ENCODE results near the gene TMEM43.

TMEM43 gene

DNA sequence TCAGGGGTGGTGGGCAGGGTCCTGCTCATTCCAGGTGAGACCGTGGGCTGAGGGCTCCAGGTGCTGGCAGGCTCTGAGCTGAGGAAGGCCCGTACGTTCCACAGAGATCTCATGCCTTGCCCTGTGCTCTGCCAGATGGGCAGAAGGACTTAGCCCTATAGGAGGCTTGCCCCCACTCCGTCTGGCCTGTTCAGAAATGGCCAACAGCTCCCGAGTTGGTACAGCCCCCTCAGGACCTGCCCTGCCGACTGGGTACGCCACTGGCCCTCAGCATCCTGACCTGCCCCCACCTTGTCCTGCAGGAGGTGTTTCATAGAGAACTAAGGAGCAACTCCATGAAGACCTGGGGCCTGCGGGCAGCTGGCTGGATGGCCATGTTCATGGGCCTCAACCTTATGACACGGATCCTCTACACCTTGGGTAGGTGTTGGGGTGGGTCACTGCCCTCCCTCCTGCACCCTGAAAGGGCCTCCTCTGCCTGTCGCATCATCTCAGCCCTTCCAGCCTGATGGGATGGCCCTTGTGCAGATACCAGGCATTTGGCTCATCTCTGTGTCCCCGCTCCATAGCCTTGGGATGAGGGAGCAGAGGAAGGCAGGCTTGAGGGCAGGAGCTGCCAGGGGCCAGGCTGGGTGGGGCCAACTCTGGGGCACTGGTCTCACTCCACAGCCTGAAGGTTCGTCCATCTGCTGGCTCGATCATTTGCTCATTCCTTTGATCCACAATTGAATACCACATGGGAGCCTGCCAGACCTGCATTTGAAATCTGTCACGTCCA is 14.2 kb downstream of the TMEM43 start:
- DNase-seq: no peak

DNA sequence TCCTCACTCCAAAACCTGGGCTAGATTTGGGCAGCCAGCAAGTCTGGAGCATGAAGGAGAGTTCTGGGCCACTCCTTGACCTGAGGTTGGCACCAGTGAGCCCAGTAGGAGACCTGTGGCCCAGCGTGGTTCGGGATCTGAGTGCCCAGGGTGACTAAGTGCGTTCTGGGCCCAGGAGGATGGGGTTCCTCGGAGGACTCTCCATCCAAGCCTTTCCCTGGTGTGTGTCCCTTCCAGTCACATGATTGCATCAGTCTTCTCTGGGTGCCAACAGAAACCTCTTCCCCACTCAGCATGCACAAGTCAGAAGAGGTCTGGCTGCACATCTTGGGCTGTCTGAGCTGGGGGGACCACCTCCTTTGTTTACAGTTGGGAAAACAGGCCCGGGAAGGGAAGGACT is 14.9 kb downstream of the TMEM43 start:
- no peak for DNase-seq

DNA sequence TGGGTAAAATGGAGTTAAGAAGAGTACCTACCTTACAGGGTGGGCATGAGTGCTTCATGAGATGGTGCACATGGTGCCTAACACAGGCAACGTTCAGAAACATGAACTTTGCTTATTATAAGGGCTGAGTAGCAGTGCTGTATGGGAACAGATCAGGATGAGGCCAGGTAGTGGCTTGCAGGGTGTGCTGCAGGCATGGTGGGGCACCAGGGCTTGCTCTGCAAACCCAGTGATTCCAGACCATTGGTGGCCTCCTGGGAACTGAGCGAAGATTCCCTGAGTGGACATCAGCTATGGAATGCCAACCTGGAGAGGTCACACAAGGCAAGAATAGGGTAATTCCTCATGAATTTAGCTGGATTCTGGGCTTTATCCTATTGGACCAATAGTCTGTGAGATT is 15.8 kb downstream of the TMEM43 start:
- DNase-seq: no peak

DNA sequence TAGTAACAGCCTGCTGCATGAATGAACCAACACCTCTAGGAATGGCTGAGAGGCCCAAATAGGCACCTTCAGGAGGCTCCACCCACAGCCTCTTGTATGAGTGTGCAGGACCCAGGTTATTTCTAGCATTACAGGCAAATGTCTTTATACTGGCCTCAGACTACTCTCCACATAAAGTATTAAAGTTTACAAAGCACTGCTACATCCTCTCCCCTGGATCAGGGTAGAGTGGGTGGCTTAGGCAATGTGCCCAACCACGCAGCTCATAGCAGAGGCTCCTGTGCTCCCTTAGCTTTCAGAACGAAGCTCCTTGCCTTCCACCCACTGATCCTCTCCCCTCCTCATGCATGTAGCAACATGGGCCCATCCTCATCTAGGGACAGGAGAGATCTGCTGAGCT is 16.3 kb downstream of the TMEM43 start:
- no peak for DNase-seq

DNA sequence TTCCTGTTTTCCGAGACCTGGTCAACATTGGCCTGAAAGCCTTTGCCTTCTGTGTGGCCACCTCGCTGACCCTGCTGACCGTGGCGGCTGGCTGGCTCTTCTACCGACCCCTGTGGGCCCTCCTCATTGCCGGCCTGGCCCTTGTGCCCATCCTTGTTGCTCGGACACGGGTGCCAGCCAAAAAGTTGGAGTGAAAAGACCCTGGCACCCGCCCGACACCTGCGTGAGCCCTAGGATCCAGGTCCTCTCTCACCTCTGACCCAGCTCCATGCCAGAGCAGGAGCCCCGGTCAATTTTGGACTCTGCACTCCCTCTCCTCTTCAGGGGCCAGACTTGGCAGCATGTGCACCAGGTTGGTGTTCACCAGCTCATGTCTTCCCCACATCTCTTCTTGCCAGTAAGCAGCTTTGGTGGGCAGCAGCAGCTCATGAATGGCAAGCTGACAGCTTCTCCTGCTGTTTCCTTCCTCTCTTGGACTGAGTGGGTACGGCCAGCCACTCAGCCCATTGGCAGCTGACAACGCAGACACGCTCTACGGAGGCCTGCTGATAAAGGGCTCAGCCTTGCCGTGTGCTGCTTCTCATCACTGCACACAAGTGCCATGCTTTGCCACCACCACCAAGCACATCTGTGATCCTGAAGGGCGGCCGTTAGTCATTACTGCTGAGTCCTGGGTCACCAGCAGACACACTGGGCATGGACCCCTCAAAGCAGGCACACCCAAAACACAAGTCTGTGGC is 16.9 kb downstream of the TMEM43 start:
- DNase-seq: no peak

- DNase-seq: no peak
Observed at GRCh38 chr3:14142567-14143270, 17.9 kb downstream of the TMEM43 start.

DNA sequence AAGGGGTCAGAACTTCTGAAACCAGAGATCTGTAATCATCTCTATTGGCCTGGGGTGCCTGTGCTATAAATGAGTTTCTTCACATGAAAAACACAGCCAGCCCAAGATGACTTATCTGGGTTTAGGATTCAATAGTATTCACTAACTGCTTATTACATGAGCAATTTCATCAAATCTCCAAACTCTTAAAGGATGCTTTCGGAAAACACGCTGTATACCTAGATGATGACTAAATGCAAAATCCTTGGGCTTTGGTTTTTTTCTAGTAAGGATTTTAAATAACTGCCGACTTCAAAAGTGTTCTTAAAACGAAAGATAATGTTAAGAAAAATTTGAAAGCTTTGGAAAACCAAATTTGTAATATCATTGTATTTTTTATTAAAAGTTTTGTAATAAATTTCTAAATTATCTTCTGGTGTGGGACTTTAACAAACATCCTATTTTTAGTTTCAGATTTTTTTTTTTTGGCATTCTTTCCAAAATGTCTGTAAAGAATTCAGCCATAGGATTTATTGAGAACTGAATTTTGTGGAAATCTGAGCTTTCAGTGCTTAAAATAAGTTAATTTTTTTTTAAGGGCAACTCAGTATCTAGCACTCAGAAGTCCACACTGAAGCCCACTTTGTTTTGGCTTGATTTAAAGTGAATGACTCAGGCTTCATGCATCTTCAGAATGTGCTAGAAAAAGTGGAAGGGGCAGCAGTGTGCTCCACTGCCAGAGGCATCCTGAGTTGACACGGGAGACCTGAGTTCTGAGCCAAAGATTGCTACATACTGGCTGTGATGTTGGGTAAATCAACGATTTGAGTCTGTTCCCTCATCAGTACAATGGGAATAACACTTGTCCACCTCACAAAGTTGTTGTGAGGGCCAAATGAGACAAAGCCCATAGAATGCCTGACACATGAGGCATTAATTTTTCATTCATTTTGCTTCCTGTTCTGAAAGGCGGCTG is 18.7 kb downstream of the TMEM43 start:
- no peak for DNase-seq

- DNase-seq: peak; percentile 92
Observed at GRCh38 chr3:14144423-14145075, 19.7 kb downstream of the TMEM43 start.

DNA sequence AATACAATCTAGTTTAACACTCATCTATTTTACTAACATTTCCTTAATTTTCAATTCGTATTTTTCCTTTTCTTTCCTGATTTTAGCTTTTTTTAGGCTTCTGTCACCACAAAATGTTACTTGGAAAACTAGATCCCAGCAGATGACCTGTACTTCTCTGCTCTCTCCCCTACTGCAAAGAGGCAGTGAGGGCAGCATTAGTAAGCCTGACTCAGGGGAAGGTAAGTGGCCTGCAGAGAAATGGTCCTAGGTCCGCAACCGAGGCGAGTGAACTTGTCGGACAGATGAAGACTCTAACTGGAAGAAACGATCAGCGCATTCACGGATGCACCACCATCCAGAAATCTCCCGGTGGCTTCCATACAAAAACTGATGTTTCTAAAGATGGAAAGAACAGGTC is 20.4 kb downstream of the TMEM43 start:
- DNase-seq: no peak

DNA sequence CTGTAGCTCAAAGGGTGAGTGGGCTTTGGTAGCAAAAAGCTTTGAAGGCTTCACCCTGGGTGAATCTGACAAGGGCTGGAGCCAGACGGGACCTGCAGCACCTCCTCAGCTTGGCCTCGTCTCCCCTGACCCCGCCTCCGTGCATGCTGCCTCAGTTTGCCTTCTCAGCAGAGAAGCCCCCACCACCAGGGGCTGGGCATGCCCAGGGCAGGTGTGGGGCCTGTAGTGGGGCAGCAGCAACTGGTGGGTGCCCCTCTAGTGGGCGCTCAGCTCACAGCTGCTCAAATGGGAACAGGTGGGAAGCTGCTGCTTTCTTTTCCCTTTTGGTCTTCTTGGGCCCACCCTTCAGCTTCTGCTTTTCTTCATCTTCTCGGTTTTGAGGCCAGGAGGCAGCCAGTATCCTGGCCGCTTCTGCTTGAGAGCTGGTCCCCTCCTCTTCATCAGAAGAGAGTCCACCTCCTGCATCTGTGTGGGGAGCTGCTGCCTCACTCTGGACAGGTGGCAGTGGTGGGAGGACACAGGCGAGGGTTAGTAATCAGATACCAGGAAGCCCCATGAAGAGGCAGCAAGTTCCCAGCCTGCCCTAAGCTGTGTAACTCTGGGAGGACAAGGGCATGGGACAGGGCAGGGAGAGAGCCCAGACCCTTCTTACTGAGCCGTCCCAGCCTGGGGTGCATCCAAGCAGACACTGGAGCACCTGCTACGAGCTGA is 21.0 kb downstream of the TMEM43 start:
- no peak for DNase-seq

DNA sequence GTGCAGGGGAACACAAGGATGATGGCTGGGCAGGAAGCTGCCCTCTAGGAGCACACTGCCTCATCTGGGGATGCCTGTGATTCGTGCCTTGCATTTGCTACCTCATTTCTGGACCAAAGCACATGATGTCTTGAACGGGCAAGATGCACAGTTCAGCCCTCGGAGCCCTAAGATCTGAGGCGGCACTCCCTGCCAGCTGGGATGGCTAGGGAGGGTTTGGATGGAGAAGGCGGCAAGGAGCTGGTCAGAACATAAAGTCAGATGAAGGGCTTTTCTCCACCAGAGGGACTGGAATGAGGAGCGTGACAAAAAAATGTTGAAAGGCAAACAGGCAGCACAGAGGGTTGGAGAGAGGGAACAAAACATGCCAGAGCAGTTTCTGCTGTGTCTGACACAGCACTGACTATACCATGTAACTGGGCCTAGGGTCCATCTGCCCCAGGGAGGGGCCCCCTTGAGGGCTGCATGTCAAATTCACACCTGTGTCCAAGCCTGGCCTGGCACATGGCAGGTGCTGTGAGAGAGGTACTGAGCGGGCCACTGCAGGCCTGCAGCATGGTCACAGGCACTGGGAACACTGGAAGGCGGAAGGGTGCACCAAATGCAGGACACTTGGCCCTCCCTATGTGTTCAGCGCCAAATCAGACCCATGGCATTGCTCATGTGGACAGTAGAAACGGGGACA is 21.7 kb downstream of the TMEM43 start:
- no peak for DNase-seq

DNA sequence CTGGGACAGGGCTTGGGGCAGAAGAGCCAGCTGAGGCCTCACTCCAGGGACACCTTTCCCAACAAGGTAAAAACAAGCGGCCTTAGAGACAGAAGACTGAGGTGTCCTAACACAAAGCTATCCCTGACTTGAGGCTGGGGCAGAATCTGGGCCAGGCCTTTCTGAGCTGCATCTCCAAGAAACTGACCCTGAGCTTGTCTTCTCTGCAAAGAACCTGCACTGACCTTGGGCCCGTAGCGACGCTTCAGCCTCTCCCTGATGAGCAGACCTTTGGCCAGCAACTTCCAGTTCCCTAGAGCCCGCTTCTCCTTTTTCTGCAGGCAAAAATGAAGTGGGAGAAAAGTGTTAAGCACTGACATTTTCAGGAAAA is 22.2 kb downstream of the TMEM43 start:
- no peak for DNase-seq

GRCh38 chr3:14147617-14148016 is 22.8 kb downstream of the TMEM43 start:
- DNase-seq: no peak

DNA sequence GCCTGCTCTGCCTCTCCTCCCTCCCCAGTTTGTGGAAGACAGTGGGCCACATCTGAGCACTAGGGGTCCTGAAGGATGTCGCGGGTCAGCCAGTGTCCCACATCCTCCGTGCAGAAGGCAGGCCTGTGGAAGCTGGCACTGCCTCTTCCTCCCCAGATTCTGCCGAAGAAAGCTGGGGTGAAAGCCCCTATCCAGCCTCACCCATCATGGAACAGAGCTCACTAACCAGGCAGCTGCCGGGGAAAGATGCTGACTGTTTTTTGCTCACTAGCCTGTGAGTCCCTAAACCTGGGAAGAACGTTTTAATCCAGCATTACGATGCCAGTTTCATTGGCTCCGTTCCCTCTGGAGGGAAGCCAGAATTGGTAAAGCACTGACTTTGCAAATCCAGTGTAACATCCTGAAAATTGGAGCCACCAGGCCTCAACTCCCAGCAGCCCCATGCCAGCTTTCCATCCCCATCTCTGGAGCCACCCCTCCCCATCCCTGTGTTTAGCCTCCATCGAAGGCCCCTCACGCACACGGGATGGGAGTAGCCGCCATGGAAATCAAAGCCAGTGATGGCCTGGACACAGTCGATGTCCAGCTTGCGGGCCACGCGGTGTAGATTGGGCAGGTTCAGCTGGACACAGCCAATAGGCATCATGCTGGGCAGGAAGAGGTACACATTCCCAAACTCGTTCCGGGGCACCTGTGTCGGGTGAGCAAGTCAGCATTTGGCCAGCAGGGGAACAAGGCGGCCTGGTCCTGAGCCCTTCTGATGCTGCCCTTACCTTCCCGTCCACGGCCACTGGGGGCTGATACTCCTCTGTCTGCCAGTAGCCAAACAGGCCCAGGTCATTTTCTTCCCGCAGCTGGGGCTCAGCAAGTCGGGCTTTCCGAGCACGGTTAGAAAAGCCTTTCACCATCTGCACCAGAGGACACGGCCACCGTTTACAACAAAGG is 23.5 kb downstream of the TMEM43 start:
- no peak for DNase-seq

- DNase-seq: no peak
Observed at GRCh38 chr3:14150078-14150477, 25.2 kb downstream of the TMEM43 start.

DNA sequence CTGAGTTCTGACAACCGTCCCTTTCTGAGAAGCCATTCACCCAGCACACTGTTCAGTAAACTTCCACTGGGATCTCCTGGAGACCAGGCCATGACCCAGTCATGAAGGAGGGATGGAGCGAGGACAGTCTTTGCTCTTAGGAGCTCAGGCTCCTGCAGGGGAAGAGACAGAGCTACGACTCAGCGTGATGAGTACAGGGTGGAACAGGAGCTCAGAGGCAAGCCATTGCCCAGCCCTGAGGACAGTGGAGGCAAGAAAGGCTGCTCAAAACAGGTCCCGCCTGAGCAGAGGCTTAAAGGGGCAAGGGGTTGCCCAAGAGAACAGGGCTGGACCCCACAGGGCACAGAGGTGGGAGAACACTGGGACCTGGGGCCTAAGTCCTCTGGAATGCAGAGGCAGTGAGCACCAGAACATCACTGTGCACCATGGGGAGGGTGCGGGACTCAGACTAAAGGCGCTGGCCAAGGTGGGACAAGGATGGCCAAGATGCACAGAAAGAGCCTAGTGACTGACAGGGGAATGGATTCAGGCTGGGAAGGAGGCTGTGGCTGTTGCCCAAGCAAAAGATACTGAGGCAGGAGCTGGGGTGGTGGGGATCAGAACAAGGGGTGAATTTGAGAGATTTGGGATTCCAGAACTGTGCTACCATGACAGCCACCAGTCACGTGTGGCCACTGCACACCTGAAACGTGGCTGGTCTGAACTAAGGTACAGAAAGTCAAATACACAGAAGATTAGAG is 25.8 kb downstream of the TMEM43 start:
- no peak for DNase-seq

GRCh38 chr3:14151471-14152083 is 26.7 kb downstream of the TMEM43 start:
- no peak for DNase-seq

DNA sequence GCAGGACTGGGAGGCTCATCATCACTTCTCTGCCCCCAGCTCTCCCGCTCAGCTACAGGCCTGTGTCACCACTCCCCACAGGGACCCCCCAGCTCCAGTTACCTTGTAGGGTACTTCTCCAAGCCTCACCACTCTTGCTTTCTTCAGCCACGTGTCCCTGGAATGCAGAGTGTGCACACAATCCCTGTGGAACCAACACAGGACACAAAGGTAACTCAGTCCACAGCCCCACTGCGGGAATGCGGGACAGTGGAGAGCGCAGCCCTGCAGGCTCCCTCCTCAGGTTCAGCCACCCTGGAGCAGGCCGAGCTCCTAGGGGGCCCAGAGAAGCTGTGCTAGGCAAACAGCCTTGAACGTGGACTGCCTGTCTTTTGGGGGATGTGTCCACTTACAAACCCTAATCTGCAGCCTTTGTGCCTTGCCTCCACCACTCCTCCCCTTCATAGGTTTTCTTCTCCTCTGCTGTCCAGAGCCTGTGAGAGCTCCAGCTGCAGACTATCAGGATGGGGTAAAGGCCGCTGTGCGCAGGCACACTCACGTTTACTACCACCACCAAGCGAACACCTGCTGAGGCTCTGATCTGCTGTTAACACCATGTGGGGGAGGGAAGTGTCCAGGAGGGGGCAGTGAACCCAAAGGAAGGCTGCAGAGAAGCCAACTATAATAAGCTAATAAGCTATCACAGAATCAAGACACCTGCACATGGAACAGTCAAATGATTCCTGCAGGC is 27.5 kb downstream of the TMEM43 start:
- no peak for DNase-seq

Data from SIG-M5 (cell line).